H1 (cell line): Measurements from ENCODE around the gene FAU. TPM values are rescaled to one million over a fixed set of nuclear protein-coding genes. Genes with fewer than 3 reads are reported as not detected.

Experiments
- CTCF ChIA-PET: fragments of 300-600 bp; sonication (Branson Sonifier 250); formaldehyde crosslinking; loops from one replicate; lab custom pipeline; 2021; ENCODE audit not compliant: partially characterized antibody; lab: Charles Lee
- POLR2A ChIA-PET: fragments of 300-600 bp; sonication (Branson Sonifier 250); formaldehyde crosslinking; loops from one replicate; lab custom pipeline; 2021; ENCODE audit warnings: inconsistent platforms; ENCODE audit not compliant: partially characterized antibody; lab: Charles Lee
- DNase-seq, 2 experiments: peaks; one replicate each; pipeline versions ENCODE4 v3.0.0 to v3.0.0-alpha.2; 2010 to 2022; ENCODE audit warnings: low spot score in 2 of 2, low read depth in 1 of 2, mixed read lengths in 1 of 2
- FAIRE-seq: peaks from 2 replicates; lab custom pipeline; 2011; peaks lifted over from hg19 to GRCh38; lab: Jason Lieb, UNC
- H2AFZ ChIP-seq: 2 replicates; pipeline ENCODE4 v1.8.1; 2012; ENCODE audit warnings: low read length, inconsistent platforms
- H2AK5ac ChIP-seq: 2 replicates; pipeline ENCODE4 v1.6.1; 2013; ENCODE audit warnings: low read depth, low read length
- H2BK120ac ChIP-seq: replicated peaks from 2 replicates; pipeline ENCODE3; 2013; ENCODE audit warnings: low read depth, low read length, inconsistent platforms
- H2BK12ac ChIP-seq: 2 replicates; pipeline ENCODE4 v1.6.1; 2013; ENCODE audit warnings: low read depth, low read length
- H2BK15ac ChIP-seq: 2 replicates; pipeline ENCODE4 v1.6.1; 2013; ENCODE audit warnings: low read length
- H2BK20ac ChIP-seq: 2 replicates; pipeline ENCODE4 v1.6.1; 2013; ENCODE audit warnings: low read length
- H2BK5ac ChIP-seq: 2 replicates; pipeline ENCODE4 v1.6.1; 2013; ENCODE audit warnings: low read depth, low read length
- H3K14ac ChIP-seq: 2 replicates; pipeline ENCODE4 v1.6.1; 2013; ENCODE audit warnings: inconsistent platforms; ENCODE audit not compliant: insufficient read length
- H3K18ac ChIP-seq: 2 replicates; pipeline ENCODE4 v1.6.1; 2013; ENCODE audit warnings: low read length; ENCODE audit errors: extremely low read depth
- H3K23ac ChIP-seq: 2 replicates; pipeline ENCODE4 v1.6.1; 2013; ENCODE audit warnings: inconsistent platforms; ENCODE audit not compliant: insufficient read length
- H3K23me2 ChIP-seq: 2 replicates; pipeline ENCODE4 v1.6.1; 2013; ENCODE audit warnings: low read depth, low read length
- H3K27ac ChIP-seq: 2 replicates; pipeline ENCODE4 v1.6.1; 2011; ENCODE audit warnings: low read depth, low read length, inconsistent platforms
- H3K27me3 ChIP-seq, 4 experiments: replicated peaks in 1 of 4; 1 replicate in 1 of 4; 2 replicates in 3 of 4; pipeline versions ENCODE4 v1.6.1 to v1.8.1; 2011 to 2013; ENCODE audit warnings: low read length in 3 of 4, mild to moderate bottlenecking in 3 of 4, inconsistent platforms in 2 of 4, mixed read lengths in 2 of 4, moderate library complexity in 1 of 4; ENCODE audit not compliant: control insufficient read depth in 3 of 4, insufficient read depth in 3 of 4; ENCODE audit errors: extremely low read depth in 1 of 4
- H3K36me3 ChIP-seq, 4 experiments: 2 replicates each; pipeline versions ENCODE4 v1.6.1 to v1.8.1; 2011 to 2013; ENCODE audit warnings: mild to moderate bottlenecking in 4 of 4, low read length in 3 of 4, moderate library complexity in 2 of 4, control low read depth in 1 of 4, inconsistent platforms in 1 of 4; ENCODE audit not compliant: insufficient read depth in 4 of 4, control insufficient read depth in 2 of 4
- H3K4ac ChIP-seq: replicated peaks from 2 replicates; pipeline ENCODE3; 2013; ENCODE audit warnings: low read length, low read depth, mixed read lengths, inconsistent platforms; ENCODE audit not compliant: insufficient read length
- H3K4me1 ChIP-seq, 4 experiments: replicated peaks in 1 of 4; 1 replicate in 1 of 4; 2 replicates in 3 of 4; pipeline versions ENCODE4 v1.6.1 to v1.8.1; 2011 to 2013; ENCODE audit warnings: low read length in 3 of 4, inconsistent platforms in 2 of 4, mixed read lengths in 1 of 4; ENCODE audit not compliant: insufficient read depth in 4 of 4, control insufficient read depth in 3 of 4
- H3K4me2 ChIP-seq, 2 experiments: 2 replicates each; pipeline versions ENCODE4 v1.6.1 to v1.8.1; 2011 to 2013; ENCODE audit warnings: low read depth in 2 of 2, low read length in 2 of 2, control low read depth in 1 of 2, inconsistent platforms in 1 of 2, mild to moderate bottlenecking in 1 of 2; ENCODE audit not compliant: insufficient read depth in 1 of 2
- H3K4me3 ChIP-seq, 4 experiments: fragments of 200-600, 300-600 bp in 1 of 4; sonication (generic), shearing (Covaris generic), sonication (Bioruptor Twin) in 1 of 4; 2 replicates each; pipeline versions ENCODE4 v1.5.1 to v1.8.1; 2011 to 2016; ENCODE audit warnings: low read length in 4 of 4, low read depth in 3 of 4, control low read depth in 2 of 4, inconsistent platforms in 2 of 4, mild to moderate bottlenecking in 2 of 4, mixed read lengths in 1 of 4, moderate library complexity in 1 of 4; ENCODE audit not compliant: insufficient read depth in 2 of 4; ENCODE audit errors: extremely low read depth in 1 of 4
- H3K56ac ChIP-seq: replicated peaks from 2 replicates; pipeline ENCODE3; 2013; ENCODE audit warnings: low read depth, mild to moderate bottlenecking, mixed read lengths, low read length, inconsistent platforms; ENCODE audit not compliant: insufficient read length
- H3K79me1 ChIP-seq: 2 replicates; pipeline ENCODE4 v1.6.1; 2013; ENCODE audit warnings: low read depth, low read length, control low read depth
- H3K79me2 ChIP-seq, 2 experiments: 2 replicates each; pipeline versions ENCODE4 v1.6.1 to v1.8.1; 2012 to 2013; ENCODE audit warnings: low read length in 2 of 2, mild to moderate bottlenecking in 2 of 2, inconsistent platforms in 1 of 2; ENCODE audit not compliant: insufficient read depth in 2 of 2, control insufficient read depth in 1 of 2
- H3K9ac ChIP-seq, 4 experiments: replicated peaks in 1 of 4; 1 replicate in 1 of 4; 2 replicates in 3 of 4; pipeline versions ENCODE4 v1.6.1 to v1.8.1; 2011 to 2013; ENCODE audit warnings: low read depth in 3 of 4, low read length in 3 of 4, control low read depth in 2 of 4, mild to moderate bottlenecking in 2 of 4, moderate library complexity in 2 of 4, inconsistent platforms in 1 of 4; ENCODE audit errors: extremely low read depth in 1 of 4
- H3K9me3 ChIP-seq, 2 experiments: 2 replicates each; pipeline versions ENCODE4 v1.6.1 to v1.8.1; 2012 to 2013; ENCODE audit warnings: mild to moderate bottlenecking in 2 of 2, moderate library complexity in 2 of 2, control low read depth in 1 of 2, inconsistent platforms in 1 of 2, low read depth in 1 of 2, low read length in 1 of 2, mixed read lengths in 1 of 2; ENCODE audit not compliant: insufficient read depth in 2 of 2
- H4K20me1 ChIP-seq, 2 experiments: replicated peaks in 1 of 2; 2 replicates each; pipeline versions ENCODE3 to v1.8.1; 2011 to 2013; ENCODE audit warnings: inconsistent platforms in 2 of 2, low read length in 2 of 2, mild to moderate bottlenecking in 1 of 2; ENCODE audit not compliant: insufficient read depth in 2 of 2, control insufficient read depth in 1 of 2
- H4K5ac ChIP-seq: 2 replicates; pipeline ENCODE4 v1.6.1; 2013; ENCODE audit warnings: low read length, low read depth, mixed read lengths, inconsistent platforms; ENCODE audit not compliant: insufficient read length
- H4K8ac ChIP-seq: 2 replicates; pipeline ENCODE4 v1.8.0; 2013; ENCODE audit warnings: mild to moderate bottlenecking, moderate library complexity, low read length, inconsistent platforms; ENCODE audit not compliant: insufficient read depth; ENCODE audit errors: extremely low read depth
- H4K91ac ChIP-seq: replicated peaks from 2 replicates; pipeline ENCODE3; 2013; ENCODE audit warnings: low read length, mixed read lengths, inconsistent platforms; ENCODE audit not compliant: insufficient read length
- NANOG ChIP-seq: IDR thresholded peaks from 2 replicates; pipeline ENCODE4 v1.6.1; 2011; ENCODE audit warnings: low read length, low read depth, mild to moderate bottlenecking, inconsistent platforms; ENCODE audit not compliant: insufficient read depth, poor library complexity, severe bottlenecking
- NRF1 ChIP-seq: IDR thresholded peaks from 2 replicates; pipeline ENCODE4 v1.6.1; 2011; ENCODE audit warnings: mild to moderate bottlenecking, low read depth, low read length, improper control_type of control experiment
- POLR2A ChIP-seq, 2 experiments: IDR thresholded peaks; 1 replicate in 1 of 2; 2 replicates in 1 of 2; pipeline ENCODE4 v1.6.1; 2011; ENCODE audit warnings: low read depth in 2 of 2, low read length in 2 of 2, mild to moderate bottlenecking in 2 of 2; ENCODE audit errors: control extremely low read depth in 1 of 2
- SP1 ChIP-seq: IDR thresholded peaks from 2 replicates; pipeline ENCODE4 v1.6.1; 2011; ENCODE audit warnings: low read depth, low read length
- SP4 ChIP-seq: IDR thresholded peaks from 2 replicates; pipeline ENCODE4 v1.6.1; 2012; ENCODE audit warnings: low read length, inconsistent platforms
- WGBS, 2 experiments: shearing (Covaris generic) in 1 of 2; methylation state at CpG; one replicate each; pipeline versions ENCODE4 v1.1.6 to v1.1.7; 2013 to 2015; ENCODE audit warnings: low lambda C conversion rate in 2 of 2, mixed read lengths in 2 of 2, inconsistent platforms in 1 of 2, low coverage in 1 of 2, missing lambda C conversion rate in 1 of 2; ENCODE audit not compliant: insufficient replicate concordance in 2 of 2, insufficient coverage in 1 of 2, insufficient read length in 1 of 2; ENCODE audit errors: extremely low coverage in 1 of 2, missing lambda C conversion rate in 1 of 2; 5-methylcytosine and 5-hydroxymethylcytosine counted together
- polyA plus RNA-seq, 7 experiments: library from polyadenylated mRNA; depleted of rRNA in 3 of 7; stranded (reverse) in 5 of 7; unstranded in 2 of 7; fragments of >200 nt in 5 of 7; fragments of 200-250 nt in 2 of 7; gene quantifications; 1 replicate in 5 of 7; 2 replicates in 1 of 7; 4 replicates in 1 of 7; pipeline versions ENCODE4 v1.2.1 to v1.2.3, GENCODE V29; 2011 to 2013; ENCODE audit warnings: missing spikeins in 2 of 7, mixed read lengths in 2 of 7
- total RNA-seq: library from RNA; stranded (reverse); fragmentation: NEBNext Ultra II Directional; extraction: Animal tissue kit (Norgen Biotek cat#: 25700); gene quantifications from 2 replicates; pipeline ENCODE4 v1.2.1, GENCODE V29; 2021

FAU gene
- total and polyA plus RNA-seq, 2 of the 8 experiments (the other 6 are each of a cell fraction or from before 2014, with no cell fraction given): 826 to 896 TPM

DNA sequence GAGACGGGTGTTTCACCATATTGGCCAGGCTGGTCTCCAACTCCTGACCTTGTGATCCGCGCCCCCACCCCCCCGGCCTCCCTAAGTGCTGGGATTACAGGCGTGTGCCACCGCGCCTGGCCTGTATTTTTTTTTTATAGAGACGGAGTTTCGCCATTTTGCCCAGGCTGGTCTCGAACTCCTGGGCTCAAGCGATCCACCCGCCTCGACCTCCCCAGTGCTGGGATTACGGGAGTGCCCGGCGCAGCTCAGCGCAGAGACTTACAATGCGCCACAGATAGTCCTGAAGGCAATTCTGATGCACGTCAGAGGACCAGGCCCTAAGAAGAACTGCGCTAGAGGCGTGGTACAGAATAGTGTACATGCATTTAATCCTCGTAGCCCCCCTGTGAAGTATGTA lies 26.5 kb downstream of the FAU start:
- H3K4ac ChIP-seq: peak overlapping the region; percentile 97
- H3K18ac ChIP-seq: 0 out of 2 replicates have a peak overlapping the region, but pooled peaks have one; percentile 15
- H3K36me3 ChIP-seq: peaks cover 0 to 3% (median 0%) of the 10 kb centered on the region in 4 experiments; a peak in 1 of 8 replicates
- H2BK5ac ChIP-seq: peak overlapping the region; percentile 36; the same call in 1 of the 2 replicates
- no peak overlapping the region for H4K5ac ChIP-seq
- peaks cover 0 to 3% of the 10 kb centered on the region in 2 experiments for H4K20me1 ChIP-seq
- H3K9ac ChIP-seq: peak overlapping the region in 1 of 4 experiments; percentile 72; a peak in 1 of 7 replicates
- FAIRE-seq (no peak), DNase-seq (no peak)
- H3K14ac ChIP-seq: no peak overlapping the region
- ChIA-PET POLR2A (interaction anchor here (0.9 to 16.8 kb wide), 14 partner anchors 8 to 230 kb away, joined by 3 to 230 read pairs (median 4); partner anchors contain the start of genes CDCA5, FAU, MRPL49 and SYVN1), CTCF (interaction anchor here (0.7 to 2.2 kb wide), 6 partner anchors 15 to 81 kb away, joined by 3 to 12 read pairs (median 4); partner anchors contain the start of gene ARL2)
- H3K4me1 ChIP-seq: peaks cover 0 to 6% (median 4%) of the 10 kb centered on the region in 4 experiments; a peak in 6 of 7 replicates
- no peak overlapping the region for H3K56ac ChIP-seq
- H3K23ac ChIP-seq: no peak overlapping the region
- WGBS, 2 experiments: 88% methylated on average over 22 of the region's 22 CpGs; no CpG with 5 or more reads in 1 of the 2 experiments
- no peaks in the 10 kb centered on the region for H3K9me3 ChIP-seq
- peak overlapping the region in 3 of 4 experiments; percentile 78 to 88 (median 78); a peak in 4 of 8 replicates for H3K4me3 ChIP-seq
- no peaks in the 10 kb centered on the region for H3K27me3 ChIP-seq
- no peaks in the 10 kb centered on the region for H3K23me2 ChIP-seq
- H3K79me2 ChIP-seq: peaks cover 0 to 13% of the 10 kb centered on the region in 2 experiments; a peak in 1 of 4 replicates
- H3K27ac ChIP-seq: no peak overlapping the region
- H4K8ac ChIP-seq: peak overlapping the region; percentile 99
- no peak overlapping the region for H2BK15ac ChIP-seq
- H4K91ac ChIP-seq: peak overlapping the region; percentile 45
- no peak overlapping the region for H2AK5ac ChIP-seq
- H3K79me1 ChIP-seq: peaks cover 2% of the 10 kb centered on the region; the same call in 1 of the 2 replicates
- peak overlapping the region; percentile 100 for H2AFZ ChIP-seq
- H2BK20ac ChIP-seq: no peak overlapping the region
- H3K4me2 ChIP-seq: peak overlapping the region; percentile 53 to 64
- no peak overlapping the region for H2BK120ac ChIP-seq
- 0 out of 2 replicates have a peak overlapping the region, but pooled peaks have one; percentile 2 for H2BK12ac ChIP-seq
- TF ChIP-seq NANOG: no peak
- no peak for TF ChIP-seq POLR2A (IDR thresholded peaks at IDR 0.05; ENCODE audit: control extremely low read depth in 1 of 2, low read depth in 2 of 2, low read length in 2 of 2)
- no peak for TF ChIP-seq SP4
- TF ChIP-seq NRF1: no peak
- no peak for TF ChIP-seq SP1
